Aorta (tissue), 5 donors: Measurements from ENCODE around the gene IL16. TPM values are rescaled to one million over a fixed set of nuclear protein-coding genes. Genes with fewer than 3 reads are reported as not detected.

Source experiments
- ATAC-seq: fragments of 200-7000 bp; cut with Tn5 transposase; one replicate; pipeline ENCODE4 v1.9.1; 2022; ENCODE audit warnings: moderate library complexity; ENCODE audit not compliant: low FRiP score
- DNase-seq, 2 donors: peaks; one replicate each; pipeline ENCODE4 v3.0.0-alpha.2; 2020
- H3K27ac ChIP-seq, 2 donors: one replicate each; pipeline ENCODE4 v1.5.1; 2013; ENCODE audit warnings: low read length in 2 of 2, mild to moderate bottlenecking in 2 of 2, moderate library complexity in 2 of 2, control low read depth in 1 of 2, inconsistent platforms in 1 of 2, low read depth in 1 of 2
- H3K27me3 ChIP-seq, 2 donors: one replicate each; pipeline ENCODE4 v1.6.1; 2013; ENCODE audit warnings: control low read depth in 1 of 2, low read length in 1 of 2, mild to moderate bottlenecking in 1 of 2, moderate library complexity in 1 of 2; ENCODE audit not compliant: insufficient read depth in 2 of 2, control insufficient read depth in 1 of 2
- H3K36me3 ChIP-seq, 2 donors: one replicate each; pipeline ENCODE4 v1.6.1; 2013; ENCODE audit warnings: control low read depth in 1 of 2, low read length in 1 of 2, mild to moderate bottlenecking in 1 of 2; ENCODE audit not compliant: insufficient read depth in 2 of 2, control insufficient read depth in 1 of 2
- H3K4me1 ChIP-seq, 2 donors: one replicate each; pipeline ENCODE4 v1.6.1; 2013; ENCODE audit warnings: low read length in 2 of 2, control low read depth in 1 of 2, mild to moderate bottlenecking in 1 of 2, moderate library complexity in 1 of 2; ENCODE audit not compliant: insufficient read depth in 2 of 2, control insufficient read depth in 1 of 2
- H3K4me3 ChIP-seq, 2 donors: one replicate each; pipeline ENCODE4 v1.5.1; 2013; ENCODE audit warnings: low read length in 2 of 2, control low read depth in 1 of 2, mild to moderate bottlenecking in 1 of 2
- H3K9me3 ChIP-seq: one replicate; pipeline ENCODE4 v1.6.1; 2013; ENCODE audit warnings: mild to moderate bottlenecking, low read length; ENCODE audit not compliant: control insufficient read depth
- WGBS, 2 donors: extraction: QIAGEN DNeasy Blood & Tissue Kit; methylation state at CpG; one replicate each; pipeline ENCODE4 v1.1.7; 2013; 5-methylcytosine and 5-hydroxymethylcytosine counted together
- intact Hi-C, 2 donors: fragments of 100-400 bp; cut with DNase I; formaldehyde crosslinking; loops; one replicate each; pipeline versions ENCODE4 v1.14.2 to v1.15.0; 2022
- polyA plus RNA-seq, 2 donors: library from polyadenylated mRNA; stranded (reverse); fragments of 200-250 nt; gene quantifications; one replicate each; pipeline ENCODE4 v1.2.3, GENCODE V29; 2013
- total RNA-seq, 2 donors: library from RNA; stranded (reverse); fragmentation: NEBNext Ultra II Directional; extraction: Animal tissue kit (Norgen Biotek cat#: 25700); gene quantifications; one replicate each; pipeline ENCODE4 v1.2.1, GENCODE V29; 2021
- donor health status: healthy with polysubstance abuse.
- donor health status: Bipolar disorder and iron deficiency.
- donor health status: DM: no; HTN: no; CAD: no.
- donor health status: DM: no; HTN: no; CAD: no.
- donor health status: DM: yes; HTN: yes; CAD: no.

The IL16 gene
- total and polyA plus RNA-seq, 4 donors, result 5.3 to 19.5 (median 7.8) TPM

DNA sequence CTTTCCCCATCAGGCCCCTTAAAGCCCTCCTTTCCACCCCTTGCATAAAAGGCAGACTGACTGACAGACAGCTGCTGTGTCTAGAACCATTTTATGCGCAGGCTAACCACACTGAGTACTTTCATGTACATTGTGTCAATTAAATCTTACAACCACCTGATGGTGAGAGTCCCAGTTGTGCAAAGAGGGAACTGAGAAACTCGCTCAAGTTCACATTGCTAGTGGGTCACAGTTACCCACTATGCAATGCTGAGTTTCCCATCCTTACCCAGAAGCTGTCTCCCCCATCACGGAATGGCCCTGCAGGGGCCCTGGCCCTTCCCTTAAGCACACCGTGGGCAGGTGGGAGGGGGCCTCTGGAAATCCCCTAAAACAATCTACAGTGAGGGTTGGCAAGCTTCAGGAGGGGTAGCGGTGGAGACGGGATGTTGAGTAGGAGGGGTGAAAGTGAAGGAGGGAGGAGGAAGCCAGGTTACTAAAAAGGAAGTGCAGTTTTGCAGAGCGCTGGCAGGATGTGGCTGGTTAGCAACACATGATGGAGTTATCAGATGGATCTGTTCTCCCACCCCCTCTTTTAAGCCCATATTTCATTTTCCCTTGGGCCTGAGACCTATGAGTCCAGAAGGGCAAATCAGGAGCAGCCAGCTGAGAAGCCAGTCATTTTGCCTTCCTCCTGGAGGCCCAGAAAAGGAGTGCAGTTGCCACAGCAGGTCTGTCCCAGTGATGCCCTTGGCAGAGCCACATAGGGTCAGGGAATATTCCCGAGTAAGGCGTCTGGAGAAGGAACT lies 97.2 kb downstream of the IL16 start:
- H3K4me1 ChIP-seq, result no peaks in the 10 kb centered on the region
- DNase-seq, result peak in 1 of 2 donors; percentile 57
- H3K4me3 ChIP-seq, result no peak overlapping the region
- H3K27me3 ChIP-seq, result no peaks in the 10 kb centered on the region
- intact Hi-C loops, result no loop called here
- 79 to 84% methylated on average over 9 of the region's 9 CpGs for WGBS, 2 donors
- H3K9me3 ChIP-seq, result no peaks in the 10 kb centered on the region
- H3K27ac ChIP-seq, result no peak overlapping the region
- no peaks in the 10 kb centered on the region for H3K36me3 ChIP-seq
- ATAC-seq, result peak; percentile 13

DNA sequence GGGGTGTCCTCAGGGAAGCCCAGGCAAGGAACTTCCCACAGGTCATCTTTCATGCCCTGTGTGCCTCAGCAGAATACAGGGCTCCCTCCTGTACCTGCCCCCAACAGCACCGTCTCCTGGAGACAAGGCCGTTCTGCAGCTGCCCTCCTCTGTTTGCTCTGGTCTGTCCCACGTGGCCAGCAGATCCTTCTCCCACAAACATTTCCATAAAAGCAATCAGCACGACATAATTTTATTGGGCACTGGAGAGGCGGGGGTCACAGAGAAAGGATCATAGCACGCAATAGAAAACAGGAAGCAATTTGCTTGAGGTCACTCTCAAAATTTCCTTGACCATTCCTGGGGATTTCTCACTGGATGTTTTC lies 97.8 kb downstream of the IL16 start:
- Histone ChIP-seq H3K36me3 (no peaks in the 10 kb centered on the region), H3K4me3 (no peak overlapping the region), H3K27me3 (no peaks in the 10 kb centered on the region), H3K27ac (no peak overlapping the region), H3K9me3 (no peaks in the 10 kb centered on the region), H3K4me1 (no peaks in the 10 kb centered on the region)
- DNase-seq (no peak), ATAC-seq (peak; percentile 6)
- intact Hi-C loops, result no loop called here
- 82% methylated on average over 6 of the region's 6 CpGs for WGBS, 2 donors

DNA sequence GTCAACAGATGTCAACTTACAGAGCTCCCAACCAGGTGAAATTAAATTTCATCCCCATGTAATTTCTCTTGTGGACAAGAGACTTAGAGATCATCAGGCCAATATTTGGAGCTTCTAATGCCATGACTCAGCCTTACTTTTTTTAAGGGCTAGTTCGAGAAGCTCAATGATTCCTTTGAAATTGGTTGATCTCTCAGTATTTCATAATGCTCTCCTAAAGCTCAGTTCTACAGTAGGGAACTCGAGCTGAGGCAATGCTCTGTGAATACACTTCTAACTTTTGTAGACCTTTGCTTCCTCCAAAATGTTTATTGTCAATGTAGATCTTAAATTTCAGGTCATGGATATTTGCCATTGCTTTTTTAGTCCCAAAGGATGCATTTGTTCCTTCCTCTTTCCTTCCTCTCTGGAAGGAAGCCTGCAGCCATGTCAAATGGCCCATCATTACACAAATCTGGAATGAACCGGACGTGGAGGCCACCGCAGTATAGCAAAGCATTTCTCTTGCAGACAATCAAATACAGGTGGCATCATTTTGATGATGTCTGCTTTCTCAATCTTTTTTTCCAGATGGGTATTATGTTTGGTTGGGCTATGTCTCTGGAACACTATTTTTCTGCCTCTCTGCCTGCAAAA lies 98.9 kb downstream of the IL16 start:
- WGBS, 2 donors, result 92 to 93% methylated on average over 5 of the region's 5 CpGs
- Histone ChIP-seq H3K27ac (no peak overlapping the region), H3K4me3 (no peak overlapping the region), H3K36me3 (no peaks in the 10 kb centered on the region), H3K4me1 (no peaks in the 10 kb centered on the region), H3K9me3 (no peaks in the 10 kb centered on the region), H3K27me3 (no peaks in the 10 kb centered on the region)
- ATAC-seq (no peak), DNase-seq (no peak)
- intact Hi-C loops, result no loop called here

GRCh38 chr15:81296186-81296585 lies 99.5 kb downstream of the IL16 start:
- intact Hi-C loops, result no loop called here
- Histone ChIP-seq H3K27ac (no peak overlapping the region), H3K4me1 (no peaks in the 10 kb centered on the region), H3K27me3 (no peaks in the 10 kb centered on the region), H3K9me3 (no peaks in the 10 kb centered on the region), H3K36me3 (no peaks in the 10 kb centered on the region), H3K4me3 (no peak overlapping the region)
- 89 to 92% methylated on average over 2 of the region's 2 CpGs for WGBS, 2 donors
- no peak for DNase-seq
- ATAC-seq, result no peak

DNA sequence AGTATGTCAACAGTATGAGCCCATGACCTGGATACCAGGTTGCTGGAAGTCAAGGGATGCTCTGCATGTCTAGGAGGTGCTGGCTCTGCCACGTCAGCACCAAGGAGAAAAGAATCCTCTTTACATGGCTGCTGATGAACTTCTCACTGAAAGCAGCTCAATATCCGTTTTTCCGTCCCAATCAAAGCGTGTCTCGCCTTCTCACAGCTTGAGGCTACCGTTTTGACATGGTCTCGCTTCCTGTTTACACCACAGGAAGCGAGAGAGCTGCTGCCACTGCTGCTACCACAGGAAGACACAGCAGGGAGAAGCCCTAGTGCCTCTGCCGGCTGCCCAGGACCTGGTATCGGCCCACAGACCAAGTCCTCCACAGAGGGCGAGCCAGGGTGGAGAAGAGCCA lies 100.0 kb downstream of the IL16 start:
- H3K27me3 ChIP-seq, result no peaks in the 10 kb centered on the region
- intact Hi-C loops, result no loop called here
- WGBS, 2 donors, result 84% methylated on average over 11 of the region's 11 CpGs
- ATAC-seq (peak; percentile 57), DNase-seq (peak in 1 of 2 donors; percentile 73)
- no peaks in the 10 kb centered on the region for H3K9me3 ChIP-seq
- no peaks in the 10 kb centered on the region for H3K36me3 ChIP-seq
- H3K4me3 ChIP-seq, result no peak overlapping the region
- no peaks in the 10 kb centered on the region for H3K4me1 ChIP-seq
- H3K27ac ChIP-seq, result no peak overlapping the region

DNA sequence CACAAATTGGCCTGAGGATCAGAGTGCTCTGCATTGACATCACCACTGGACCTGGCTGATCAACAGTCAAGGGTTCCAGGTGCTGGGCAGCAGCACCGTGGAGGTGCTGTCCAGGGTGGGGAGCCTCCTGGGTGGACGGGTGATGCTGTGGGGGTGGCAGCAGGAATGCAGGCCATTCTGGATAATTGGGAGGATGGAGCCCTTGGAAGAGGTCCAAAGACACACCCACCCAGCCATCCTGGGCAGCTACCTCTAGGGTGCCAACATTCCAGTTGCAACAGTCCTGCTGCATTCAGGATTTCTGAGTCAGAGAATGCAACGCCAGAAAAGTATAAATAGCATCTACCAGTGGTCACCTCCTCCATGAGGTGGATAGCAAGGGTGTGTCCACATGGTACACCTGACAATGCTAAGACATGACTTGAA lies 100.5 kb downstream of the IL16 start:
- Histone ChIP-seq H3K27me3 (no peaks in the 10 kb centered on the region), H3K27ac (no peak overlapping the region), H3K36me3 (no peaks in the 10 kb centered on the region), H3K4me3 (no peak overlapping the region), H3K4me1 (no peaks in the 10 kb centered on the region), H3K9me3 (no peaks in the 10 kb centered on the region)
- DNase-seq, result peak in 1 of 2 donors; percentile 62
- 45 to 48% methylated on average over 3 of the region's 3 CpGs for WGBS, 2 donors
- ATAC-seq, result no peak
- intact Hi-C loops, result no loop called here

GRCh38 chr15:81297603-81298575 lies 101.2 kb downstream of the IL16 start:
- 90 to 98% methylated on average over 4 of the region's 4 CpGs for WGBS, 2 donors
- intact Hi-C loops, result no loop called here
- no peak overlapping the region for H3K4me3 ChIP-seq
- no peaks in the 10 kb centered on the region for H3K27me3 ChIP-seq
- no peak overlapping the region for H3K27ac ChIP-seq
- ATAC-seq (no peak), DNase-seq (peak in 1 of 2 donors; percentile 44)
- no peaks in the 10 kb centered on the region for H3K4me1 ChIP-seq
- no peaks in the 10 kb centered on the region for H3K36me3 ChIP-seq
- H3K9me3 ChIP-seq, result no peaks in the 10 kb centered on the region

DNA sequence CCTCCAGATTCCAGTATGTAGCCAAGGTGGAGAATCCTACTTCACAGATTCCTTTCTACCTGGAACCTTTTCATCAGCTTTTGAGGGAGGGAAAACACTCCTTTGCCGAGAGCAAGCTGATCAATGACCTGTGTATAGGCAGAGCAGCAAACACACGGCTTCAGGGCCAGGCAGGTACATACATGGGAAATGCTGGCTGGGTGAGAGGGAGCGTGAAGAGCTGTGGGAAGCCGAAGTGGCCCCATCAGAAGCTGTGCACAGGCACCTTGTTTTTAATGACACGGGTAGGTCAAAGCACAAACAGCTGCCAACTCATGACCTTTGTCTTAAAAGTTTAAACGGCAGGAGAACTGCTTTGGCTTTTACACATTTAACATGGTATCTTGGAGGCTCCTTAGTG lies 101.9 kb downstream of the IL16 start:
- no peak for DNase-seq
- H3K36me3 ChIP-seq, result no peaks in the 10 kb centered on the region
- H3K4me1 ChIP-seq, result no peaks in the 10 kb centered on the region
- no peak for ATAC-seq
- intact Hi-C loops, result no loop called here
- 88 to 89% methylated on average over 6 of the region's 6 CpGs for WGBS, 2 donors
- H3K4me3 ChIP-seq, result no peak overlapping the region
- H3K27me3 ChIP-seq, result no peaks in the 10 kb centered on the region
- H3K27ac ChIP-seq, result no peak overlapping the region
- no peaks in the 10 kb centered on the region for H3K9me3 ChIP-seq
